ENCODE measurements around the gene ISL1. TPM values are rescaled to one million over a fixed set of nuclear protein-coding genes. Genes with fewer than 3 reads are reported as not detected.
A peak's percentile ranks its signal among the peaks of the same experiment; 100 is the strongest.

ISL1 gene
- total RNA-seq, 2 donors from 2014 or later: 5.8 to 6.1 TPM

GRCh38 chr5:51379331-51379700, 3.9 kb upstream of the ISL1 start:
- H3K9ac ChIP-seq (ENCODE audit: extremely low read depth, low read length, poor library complexity, severe bottlenecking): no peak overlapping the region
- Mint-ChIP-seq H3K9me3 (no peaks in the 10 kb centered on the region), H3K27me3 (ENCODE audit: insufficient read depth) (peaks cover 93% of the 10 kb centered on the region), H3K4me1 (peaks cover 62% of the 10 kb centered on the region), H3K27ac (no peak overlapping the region), H3K36me3 (ENCODE audit: low read depth) (no peaks in the 10 kb centered on the region), H3K4me3 (peak overlapping the region; percentile 56)
- H3K27ac ChIP-seq (ENCODE audit: low read depth, low read length): no peak overlapping the region
- no peaks in the 10 kb centered on the region for H3K9me3 ChIP-seq (ENCODE audit: control insufficient read depth, low read length)
- H3K4me1 ChIP-seq (ENCODE audit: control insufficient read depth, insufficient read depth, low read length): peaks cover 17% of the 10 kb centered on the region
- DNase-seq: no peak
- no peaks in the 10 kb centered on the region for H3K36me3 ChIP-seq (ENCODE audit: control insufficient read depth, insufficient read depth, low read length)
- WGBS, 2 experiments (ENCODE audit: insufficient coverage in 1 of 2, insufficient read length in 1 of 2): 0% methylated on average over 3 to 4 of the region's 4 CpGs
- TF ChIP-seq CTCF (conservative IDR thresholded peaks at IDR 0.05): no peak
- H3K27me3 ChIP-seq (ENCODE audit: control insufficient read depth, insufficient read depth, low read length, poor library complexity, severe bottlenecking): peaks cover 95% of the 10 kb centered on the region
- H3K4me3 ChIP-seq (ENCODE audit: low read length): peak overlapping the region; percentile 79

- Histone ChIP-seq H3K4me3 (ENCODE audit: low read length) (no peak overlapping the region), H3K27ac (ENCODE audit: low read depth, low read length) (no peak overlapping the region), H3K27me3 (ENCODE audit: control insufficient read depth, insufficient read depth, low read length, poor library complexity, severe bottlenecking) (peaks cover 95% of the 10 kb centered on the region), H3K9ac (ENCODE audit: extremely low read depth, low read length, poor library complexity, severe bottlenecking) (no peak overlapping the region), H3K9me3 (ENCODE audit: control insufficient read depth, low read length) (no peaks in the 10 kb centered on the region), H3K4me1 (ENCODE audit: control insufficient read depth, insufficient read depth, low read length) (peaks cover 17% of the 10 kb centered on the region), H3K36me3 (ENCODE audit: control insufficient read depth, insufficient read depth, low read length) (no peaks in the 10 kb centered on the region)
- 0 to 3% methylated on average over 1 to 7 of the region's 7 CpGs for WGBS, 2 experiments (ENCODE audit: insufficient coverage in 1 of 2, insufficient read length in 1 of 2)
- Mint-ChIP-seq H3K36me3 (ENCODE audit: low read depth) (no peaks in the 10 kb centered on the region), H3K27me3 (ENCODE audit: insufficient read depth) (peaks cover 93% of the 10 kb centered on the region), H3K27ac (no peak overlapping the region), H3K4me3 (no peak overlapping the region), H3K4me1 (peaks cover 76% of the 10 kb centered on the region), H3K9me3 (no peaks in the 10 kb centered on the region)
- DNase-seq: peak; percentile 63
- TF ChIP-seq CTCF (conservative IDR thresholded peaks at IDR 0.05): peak; percentile 88
These were observed 2.5 kb upstream of the ISL1 start for GRCh38 chr5:51380603-51381207.

- no peaks in the 10 kb centered on the region for H3K9me3 ChIP-seq (ENCODE audit: control insufficient read depth, low read length)
- no peak for TF ChIP-seq CTCF (conservative IDR thresholded peaks at IDR 0.05)
- Mint-ChIP-seq H3K9me3 (no peaks in the 10 kb centered on the region), H3K27me3 (ENCODE audit: insufficient read depth) (peaks cover 96% of the 10 kb centered on the region), H3K36me3 (ENCODE audit: low read depth) (no peaks in the 10 kb centered on the region), H3K4me1 (peaks cover 82% of the 10 kb centered on the region), H3K27ac (no peak overlapping the region), H3K4me3 (peak overlapping the region; percentile 71)
- peak overlapping the region; percentile 81 for H3K4me3 ChIP-seq (ENCODE audit: low read length)
- 1 to 12% methylated on average over 6 to 19 of the region's 19 CpGs for WGBS, 2 experiments (ENCODE audit: insufficient coverage in 1 of 2, insufficient read length in 1 of 2)
- H3K27ac ChIP-seq (ENCODE audit: low read depth, low read length): no peak overlapping the region
- peaks cover 13% of the 10 kb centered on the region for H3K4me1 ChIP-seq (ENCODE audit: control insufficient read depth, insufficient read depth, low read length)
- peaks cover 95% of the 10 kb centered on the region for H3K27me3 ChIP-seq (ENCODE audit: control insufficient read depth, insufficient read depth, low read length, poor library complexity, severe bottlenecking)
- DNase-seq: peak; percentile 75
- H3K9ac ChIP-seq (ENCODE audit: extremely low read depth, low read length, poor library complexity, severe bottlenecking): no peak overlapping the region
- H3K36me3 ChIP-seq (ENCODE audit: control insufficient read depth, insufficient read depth, low read length): no peaks in the 10 kb centered on the region
These were observed 1.3 kb upstream of the ISL1 start for GRCh38 chr5:51381761-51382474.

All from endodermal cell (in vitro differentiated cells).